HG03571 (cell line): ENCODE results near the gene TARBP1.

ENCODE experiments used
- ATAC-seq: cut with Tn5 transposase; IDR thresholded peaks from one replicate; pipeline ENCODE4 v1.9.1; 2021; ENCODE audit not compliant: unreplicated experiment

Gene TARBP1

GRCh38 chr1:234484991-234485739 lies 6.2 kb upstream of the TARBP1 start:
- no peak for ATAC-seq

GRCh38 chr1:234484218-234484617 lies 5.2 kb upstream of the TARBP1 start:
- no peak for ATAC-seq

GRCh38 chr1:234481771-234482170 lies 2.8 kb upstream of the TARBP1 start:
- ATAC-seq: no peak

- ATAC-seq: no peak
Observed at GRCh38 chr1:234479866-234480265, 887 bp upstream of the TARBP1 start.

- no peak for ATAC-seq
Observed at GRCh38 chr1:234479310-234479559, 256 bp upstream of the TARBP1 start.

GRCh38 chr1:234478152-234478480 lies 863 bp downstream of the TARBP1 start:
- ATAC-seq: peak; percentile 59

- ATAC-seq: no peak
Observed at GRCh38 chr1:234477386-234478151, 1.4 kb downstream of the TARBP1 start.

- no peak for ATAC-seq
Observed at GRCh38 chr1:234476172-234476571, 2.8 kb downstream of the TARBP1 start.

GRCh38 chr1:234475167-234475793 lies 3.7 kb downstream of the TARBP1 start:
- ATAC-seq: no peak

GRCh38 chr1:234474375-234474774 lies 4.6 kb downstream of the TARBP1 start:
- no peak for ATAC-seq

GRCh38 chr1:234473118-234473517 lies 5.9 kb downstream of the TARBP1 start:
- ATAC-seq: no peak

- ATAC-seq: no peak
Observed at GRCh38 chr1:234469376-234469775, 9.6 kb downstream of the TARBP1 start.

GRCh38 chr1:234468580-234468979 lies 10.4 kb downstream of the TARBP1 start:
- ATAC-seq: no peak

- ATAC-seq: no peak
Observed at GRCh38 chr1:234467821-234468220, 11.2 kb downstream of the TARBP1 start.

- no peak for ATAC-seq
Observed at GRCh38 chr1:234466945-234467344, 12.0 kb downstream of the TARBP1 start.

- no peak for ATAC-seq
Observed at GRCh38 chr1:234463749-234464148, 15.2 kb downstream of the TARBP1 start.

GRCh38 chr1:234460652-234461051 lies 18.3 kb downstream of the TARBP1 start:
- no peak for ATAC-seq

GRCh38 chr1:234458352-234459017 lies 20.5 kb downstream of the TARBP1 start:
- no peak for ATAC-seq

- ATAC-seq: no peak
Observed at GRCh38 chr1:234454926-234455325, 24.1 kb downstream of the TARBP1 start.

GRCh38 chr1:234452406-234452965 lies 26.5 kb downstream of the TARBP1 start:
- ATAC-seq: no peak

- ATAC-seq: no peak
Observed at GRCh38 chr1:234440348-234440747, 38.6 kb downstream of the TARBP1 start.

- no peak for ATAC-seq
Observed at GRCh38 chr1:234438579-234438978, 40.4 kb downstream of the TARBP1 start.
